ENCODE measurements around the gene GRM5.
A peak's percentile ranks its signal among the peaks of the same experiment; 100 is the strongest.

The GRM5 gene

DNA sequence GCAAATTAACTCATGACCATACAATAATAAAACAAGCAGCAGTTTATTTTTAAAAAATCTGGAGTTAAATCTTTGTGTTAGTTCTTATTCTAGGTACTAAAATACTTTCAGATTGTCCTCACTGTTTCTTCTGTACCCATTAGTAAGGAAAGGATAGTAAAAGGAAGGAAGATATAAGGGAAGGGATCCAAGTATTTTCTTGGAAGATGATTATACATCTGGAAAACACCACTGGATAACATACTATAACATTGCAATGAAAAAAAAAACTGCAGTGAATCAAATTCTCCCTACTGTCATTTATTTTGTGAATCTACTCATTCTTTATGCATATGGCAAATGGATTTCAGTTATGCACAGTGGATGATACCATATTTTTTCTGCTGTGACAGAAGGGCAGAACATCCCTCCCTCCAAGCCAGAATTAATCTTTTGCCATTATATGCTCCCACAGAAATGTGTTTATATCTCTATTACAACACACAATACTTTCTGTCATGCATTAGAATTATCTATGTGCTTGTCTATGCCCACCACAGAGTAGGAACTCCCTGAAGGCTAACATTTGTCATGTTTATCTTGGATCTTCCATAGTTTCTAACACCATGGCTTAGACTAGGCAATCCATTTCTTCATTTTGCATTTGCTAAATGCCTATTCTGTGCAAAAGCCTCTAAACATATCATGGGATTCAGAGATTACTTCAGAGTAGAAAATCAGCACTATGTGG lies 446.0 kb downstream of the GRM5 start:
- no peak for DNase-seq (ENCODE audit: low read depth in 2 of 2)

- no peak for DNase-seq (ENCODE audit: low read depth in 2 of 2)
These were observed 446.7 kb downstream of the GRM5 start for GRCh38 chr11:88619071-88619425.

- no peak for DNase-seq (ENCODE audit: low read depth in 2 of 2)
These were observed 447.3 kb downstream of the GRM5 start for GRCh38 chr11:88618327-88619070.

DNA sequence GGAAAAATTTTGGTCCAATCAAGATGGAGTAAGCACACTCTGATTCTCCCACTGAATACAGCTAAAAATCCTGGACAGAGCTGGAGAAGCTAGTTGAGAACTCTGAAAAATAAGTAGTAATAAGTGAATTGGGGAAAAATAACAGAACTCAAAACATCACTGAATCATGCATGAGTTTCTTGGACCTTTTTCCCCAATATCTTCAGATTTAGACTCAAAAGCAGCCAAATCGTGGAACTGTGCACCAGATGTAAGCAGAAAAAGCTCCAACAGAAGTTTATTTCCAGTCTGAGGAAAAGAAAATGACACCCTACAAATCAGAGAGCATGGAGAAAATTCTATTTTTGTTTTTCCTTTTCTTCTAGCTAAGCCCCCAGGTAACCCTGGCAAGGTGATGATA lies 448.6 kb downstream of the GRM5 start:
- no peak for DNase-seq (ENCODE audit: low read depth in 2 of 2)

DNA sequence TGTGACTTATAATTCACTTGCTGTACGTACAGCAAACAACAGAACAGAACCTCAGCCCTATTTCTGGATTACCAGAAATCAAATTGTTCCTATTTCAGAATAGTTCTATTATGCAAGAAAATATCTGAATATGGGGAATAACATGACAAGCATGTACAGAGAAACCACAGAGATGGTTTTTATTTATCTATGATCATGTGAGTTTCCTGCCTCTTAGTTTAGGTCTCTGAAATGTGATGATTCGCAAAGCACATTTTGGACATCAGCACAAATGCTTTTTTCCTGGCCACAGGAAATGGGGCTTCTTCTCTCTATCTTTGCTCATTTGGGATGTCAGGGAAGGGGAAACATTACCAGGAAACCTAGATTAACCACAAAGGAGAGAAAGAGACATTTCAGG lies 461.5 kb downstream of the GRM5 start:
- no peak for DNase-seq (ENCODE audit: low read depth in 2 of 2)

DNA sequence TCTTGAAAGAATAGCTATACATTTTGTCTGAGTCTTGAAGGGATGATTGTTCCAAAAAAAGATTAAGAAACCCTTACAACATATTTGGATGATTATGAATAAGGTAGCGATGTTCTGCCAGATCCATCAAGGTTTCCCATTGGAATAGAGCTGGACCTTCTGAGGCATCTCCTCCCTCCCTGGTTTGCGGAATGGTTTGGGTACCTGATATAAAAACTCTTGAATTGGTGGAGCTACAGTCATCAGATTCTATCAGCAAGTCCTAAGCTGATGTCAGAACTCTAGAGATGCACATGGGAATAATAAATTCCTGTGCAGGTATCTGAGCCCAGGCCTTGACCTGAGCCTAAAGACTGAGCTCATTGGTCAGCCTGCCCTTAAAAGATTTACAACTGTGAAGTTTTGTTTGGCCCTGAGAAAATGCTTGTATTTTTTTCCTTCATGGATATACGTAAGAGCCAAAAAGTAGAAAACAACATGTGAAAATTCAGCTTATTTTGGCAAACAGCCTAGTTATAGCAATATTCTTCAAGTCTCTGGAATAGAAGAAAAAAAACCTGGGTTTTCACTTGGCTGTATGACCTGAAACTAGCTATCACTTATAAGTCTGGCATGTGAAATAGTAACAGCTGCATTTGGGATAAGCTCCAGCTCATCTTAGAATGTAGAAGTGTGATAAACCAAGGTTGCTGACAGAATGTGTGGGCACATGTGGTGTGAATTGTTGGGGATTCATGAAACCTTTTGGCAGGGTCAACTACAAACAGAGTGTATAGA lies 462.5 kb downstream of the GRM5 start:
- DNase-seq (ENCODE audit: low read depth in 2 of 2): no peak

DNA sequence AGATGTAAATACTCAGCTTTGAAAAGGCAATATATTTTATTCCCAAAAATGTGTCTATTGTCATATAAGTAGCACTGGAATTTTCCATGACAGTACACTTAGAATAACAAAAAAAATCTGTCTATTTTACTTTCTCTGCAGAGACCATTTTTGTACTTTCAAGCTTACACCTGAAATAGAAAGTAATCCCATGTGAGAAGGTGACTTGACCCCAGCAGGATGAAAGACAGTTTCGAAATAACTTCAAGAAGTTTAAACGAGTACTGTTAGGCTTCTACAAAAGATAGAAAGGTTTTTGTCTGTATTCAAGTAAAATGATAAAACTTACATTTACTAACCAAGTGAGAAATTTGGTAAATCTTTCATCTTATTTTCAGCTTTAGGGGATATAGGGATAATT lies 468.4 kb downstream of the GRM5 start:
- DNase-seq (ENCODE audit: low read depth in 2 of 2): no peak

- no peak for DNase-seq (ENCODE audit: low read depth in 2 of 2)
These were observed 469.0 kb downstream of the GRM5 start for GRCh38 chr11:88596786-88597185.

GRCh38 chr11:88594274-88594950 lies 471.4 kb downstream of the GRM5 start:
- DNase-seq (ENCODE audit: low read depth in 2 of 2): no peak

DNA sequence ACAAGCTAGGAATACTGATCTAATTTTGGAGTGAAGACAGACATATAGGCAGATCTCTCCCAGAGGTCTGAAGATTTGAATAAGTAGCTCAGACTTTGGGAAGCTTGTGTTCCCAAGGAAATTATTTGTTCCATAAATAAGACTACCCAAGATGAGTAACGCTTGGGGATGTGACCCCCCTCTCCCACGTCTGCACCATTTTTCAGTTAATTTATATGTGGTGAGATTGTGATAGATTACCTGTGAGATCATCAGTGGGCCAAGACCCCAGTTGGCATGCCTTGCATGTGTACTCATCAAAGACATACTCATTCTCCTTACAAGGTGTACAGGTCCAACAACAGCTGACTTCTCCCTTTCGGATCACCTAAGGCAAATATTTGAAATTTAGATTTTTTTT lies 475.4 kb downstream of the GRM5 start:
- DNase-seq (ENCODE audit: low read depth in 2 of 2): no peak

DNA sequence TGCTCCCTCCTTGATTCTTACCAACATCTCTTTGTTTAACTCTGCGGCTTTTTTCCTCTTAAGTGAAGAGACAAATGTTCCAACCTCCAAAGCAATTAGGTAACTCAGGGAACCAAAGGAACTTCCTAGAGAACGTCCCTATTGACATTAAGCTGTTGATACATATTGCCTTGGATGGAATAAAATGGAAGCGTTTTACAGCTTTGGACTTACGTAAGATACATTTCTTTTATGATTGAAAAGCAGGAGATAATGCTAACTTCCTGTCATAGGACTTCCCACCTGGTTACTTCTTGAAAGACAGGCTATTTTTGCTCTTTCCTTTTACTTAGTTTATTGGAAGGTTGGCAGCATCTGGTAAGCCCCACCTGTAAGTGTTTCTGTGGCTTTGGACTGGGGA lies 482.5 kb downstream of the GRM5 start:
- DNase-seq (ENCODE audit: low read depth in 2 of 2): no peak

- DNase-seq (ENCODE audit: low read depth in 2 of 2): no peak
These were observed 486.3 kb downstream of the GRM5 start for GRCh38 chr11:88579466-88579865.

DNA sequence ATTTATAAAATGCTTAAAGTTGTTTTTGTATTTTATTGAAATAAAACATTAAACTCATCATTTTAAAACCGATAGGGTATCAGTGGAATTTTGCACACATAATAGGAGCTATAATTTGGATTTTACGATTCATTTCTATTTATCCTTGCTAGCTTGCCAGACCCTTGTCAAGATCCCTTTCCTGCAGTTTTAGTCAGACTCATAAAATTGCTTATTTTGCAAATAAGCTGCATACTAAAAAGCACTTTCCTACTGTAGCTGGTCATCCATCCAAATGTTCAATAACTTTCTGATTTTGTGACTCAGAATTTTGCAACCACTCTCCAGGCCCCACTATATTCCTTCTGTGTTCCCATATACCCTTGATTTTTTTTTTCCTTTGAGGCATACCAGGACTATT lies 489.0 kb downstream of the GRM5 start:
- no peak for DNase-seq (ENCODE audit: low read depth in 2 of 2)

DNA sequence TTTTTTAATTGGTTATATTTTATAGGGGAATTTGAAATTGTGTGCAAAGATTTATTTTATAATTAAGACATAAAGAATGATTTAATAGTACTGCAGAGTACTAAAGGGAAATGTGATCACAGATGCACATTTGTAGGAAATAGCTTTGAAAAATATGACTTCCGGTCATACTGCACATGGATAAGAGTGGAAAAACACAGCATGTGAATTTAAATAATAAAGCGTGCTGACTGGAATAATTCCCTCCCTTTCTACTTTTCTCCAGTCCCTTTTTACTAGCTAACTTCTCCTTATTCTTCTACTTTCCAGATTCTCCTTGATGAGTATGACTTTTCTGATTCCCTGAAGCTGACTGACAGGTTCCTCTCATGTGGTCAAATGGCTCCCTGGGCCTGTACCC lies 489.9 kb downstream of the GRM5 start:
- DNase-seq (ENCODE audit: low read depth in 2 of 2): no peak

GRCh38 chr11:88569342-88569741 lies 496.4 kb downstream of the GRM5 start:
- no peak for DNase-seq (ENCODE audit: low read depth in 2 of 2)

DNA sequence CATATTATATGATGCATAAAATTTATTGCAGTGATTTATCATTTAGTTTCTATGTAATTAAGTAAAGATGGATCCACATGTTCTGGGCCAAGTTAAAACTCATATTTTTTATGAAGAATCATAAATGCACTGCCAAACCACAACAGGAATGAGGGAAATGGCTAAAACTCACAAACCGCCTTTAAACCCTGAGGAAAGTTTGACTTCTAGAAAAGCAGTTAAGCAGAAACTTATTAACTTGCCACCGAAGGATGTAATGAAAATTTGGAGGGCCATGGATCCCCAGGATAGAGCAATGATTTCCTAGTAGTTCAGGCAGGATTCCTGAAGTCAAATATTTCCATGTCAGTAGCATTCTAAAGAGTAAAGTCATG lies 510.0 kb downstream of the GRM5 start:
- no peak for DNase-seq (ENCODE audit: low read depth in 2 of 2)

DNA sequence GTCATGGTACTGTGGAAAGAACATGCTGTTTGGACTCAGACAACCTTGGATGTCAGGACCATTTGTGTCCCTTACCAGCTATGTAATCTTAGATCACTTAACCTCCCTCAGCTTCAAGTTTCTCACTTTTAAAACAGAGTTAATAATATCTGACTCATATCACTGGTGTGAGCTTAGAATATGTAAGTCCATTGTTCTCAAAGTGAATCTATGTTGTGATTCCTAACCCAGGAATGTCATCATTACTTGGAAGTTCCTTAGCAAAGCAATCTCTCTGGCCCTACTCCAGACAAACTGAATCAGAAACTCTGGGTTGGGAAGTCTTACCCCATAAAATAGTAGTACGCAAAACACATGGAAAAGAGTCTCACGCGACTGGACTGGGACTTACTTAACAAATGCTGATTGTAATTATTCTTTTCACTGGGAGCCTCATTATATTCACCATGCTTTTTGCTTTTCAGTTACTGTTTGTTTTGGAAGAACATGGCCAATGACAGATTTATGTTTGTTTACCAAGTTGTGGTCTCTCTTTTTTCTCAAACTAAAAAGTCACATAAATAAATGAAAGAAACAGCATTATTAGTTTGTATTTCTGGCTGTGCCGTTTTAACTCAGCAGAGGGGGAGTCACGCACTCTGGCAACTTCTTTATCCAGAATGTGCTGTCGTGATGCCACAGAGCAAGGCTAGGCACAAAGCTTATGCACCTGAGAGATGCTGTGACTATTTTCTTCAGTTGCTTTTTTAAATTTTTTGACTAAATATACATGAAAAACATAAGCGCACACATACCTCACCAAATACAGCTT lies 510.6 kb downstream of the GRM5 start:
- no peak for DNase-seq (ENCODE audit: low read depth in 2 of 2)

DNA sequence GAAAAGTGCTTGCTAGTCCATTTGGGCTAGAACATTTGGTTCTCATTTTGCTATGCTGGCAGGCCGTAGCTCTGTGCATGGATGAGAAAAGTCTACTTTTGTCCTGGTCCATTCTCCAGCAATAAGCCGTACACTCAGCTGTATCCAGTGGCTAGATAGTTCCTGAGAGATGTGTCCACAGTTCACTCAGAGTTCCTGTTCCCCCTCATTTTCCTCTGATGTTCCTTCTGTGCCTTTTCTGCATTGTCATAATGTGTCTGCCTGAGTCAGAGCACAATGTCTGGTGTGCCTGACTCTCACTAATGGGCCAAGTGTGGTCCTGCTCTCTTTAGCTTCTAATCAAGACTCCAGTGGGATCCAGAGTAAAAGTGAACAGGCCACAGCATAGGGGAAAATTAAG lies 512.6 kb downstream of the GRM5 start:
- no peak for DNase-seq (ENCODE audit: low read depth in 2 of 2)

- DNase-seq (ENCODE audit: low read depth in 2 of 2): peak in 1 of 2 donors; percentile 14
These were observed 513.3 kb downstream of the GRM5 start for GRCh38 chr11:88552379-88553062.

DNA sequence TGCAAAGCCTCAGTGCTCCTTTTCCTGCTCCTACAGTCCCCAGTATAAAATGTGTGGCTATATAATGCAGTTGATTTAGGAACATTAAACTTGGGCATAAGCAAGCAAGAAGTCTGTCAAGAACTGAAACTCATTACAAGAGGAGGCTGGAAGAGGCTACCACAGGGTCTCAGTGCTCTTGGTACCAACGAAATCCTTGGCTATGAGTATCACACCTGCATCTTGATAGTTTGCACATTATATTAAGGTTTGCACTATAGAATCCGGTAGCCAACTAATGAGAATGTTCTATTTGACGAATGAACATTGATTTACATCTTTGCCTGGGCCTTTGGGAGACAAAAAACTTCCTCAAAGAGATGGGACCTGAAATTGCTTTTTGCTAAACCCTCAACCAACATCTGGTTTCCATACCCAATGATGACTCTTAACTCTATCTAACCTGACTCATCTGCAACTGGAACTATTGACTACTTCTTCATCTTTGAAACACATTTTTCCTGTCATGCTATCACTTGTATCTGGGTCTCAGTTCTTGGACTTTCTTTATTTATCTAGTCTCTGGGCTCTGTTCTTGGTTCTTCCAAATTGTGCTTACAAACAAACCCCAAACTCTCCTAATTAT lies 521.0 kb downstream of the GRM5 start:
- DNase-seq (ENCODE audit: low read depth in 2 of 2): no peak
